IMR-90 (cell line): ENCODE measurements around the gene CDKAL1. TPM values are rescaled to one million over a fixed set of nuclear protein-coding genes. Genes with fewer than 3 reads are reported as not detected.

ENCODE experiments used
- ATAC-seq: fragments of 200-7000 bp; cut with Tn5 transposase; 2 replicates; pipeline ENCODE4 v1.9.1; 2020; ENCODE audit warnings: low read depth, mild to moderate bottlenecking, moderate library complexity
- BruUV-seq: library from RNA; stranded (reverse); fragments of 400-500 nt; replicated peaks from 2 replicates; lab custom pipeline; 2021; lab: Mats Ljungman, UMichigan
- CTCF ChIA-PET: fragments of 300-600 bp; formaldehyde crosslinking; extraction: SDS; loops from one replicate; lab custom pipeline; 2021; ENCODE audit warnings: antibody characterized with exemption; lab: Yijun Ruan, JAX
- POLR2A ChIA-PET: fragments of 300-600 bp; sonication (Branson Sonifier 250); formaldehyde crosslinking; loops from one replicate; lab custom pipeline; 2022; ENCODE audit warnings: antibody characterized with exemption; ENCODE audit not compliant: unreplicated experiment; lab: Charles Lee
- DNase-seq: peaks from one replicate; pipeline ENCODE4 v3.0.0; 2013
- H2AFZ ChIP-seq: replicated peaks from 2 replicates; pipeline ENCODE3; 2013; ENCODE audit warnings: low read length, mild to moderate bottlenecking; ENCODE audit not compliant: poor library complexity
- H2AK5ac ChIP-seq: 2 replicates; pipeline ENCODE4 v1.6.1; 2013; ENCODE audit warnings: low read depth, low read length, inconsistent platforms
- H2AK9ac ChIP-seq: replicated peaks from 2 replicates; pipeline ENCODE3; 2013; ENCODE audit warnings: mild to moderate bottlenecking, low read depth, low read length, moderate library complexity; ENCODE audit not compliant: poor library complexity
- H2BK120ac ChIP-seq: 2 replicates; pipeline ENCODE4 v1.6.1; 2013; ENCODE audit warnings: low read depth, low read length, inconsistent platforms
- H2BK15ac ChIP-seq: 3 replicates; pipeline ENCODE4 v1.6.1; 2013; ENCODE audit warnings: low read depth, low read length, inconsistent platforms
- H2BK20ac ChIP-seq: 2 replicates; pipeline ENCODE4 v1.6.1; 2013; ENCODE audit warnings: low read depth, mild to moderate bottlenecking, inconsistent platforms, low read length, moderate library complexity
- H2BK5ac ChIP-seq: 2 replicates; pipeline ENCODE4 v1.6.1; 2013; ENCODE audit warnings: mild to moderate bottlenecking, low read depth, low read length, inconsistent platforms; ENCODE audit not compliant: poor library complexity, severe bottlenecking
- H3K14ac ChIP-seq: replicated peaks from 2 replicates; pipeline ENCODE4 v1.6.1; 2013; ENCODE audit warnings: low read depth, low read length, inconsistent platforms
- H3K18ac ChIP-seq: 2 replicates; pipeline ENCODE4 v1.6.1; 2013; ENCODE audit warnings: low read depth, low read length, control low read depth
- H3K23ac ChIP-seq: 2 replicates; pipeline ENCODE4 v1.6.1; 2013; ENCODE audit warnings: low read depth, low read length, inconsistent platforms
- H3K27ac ChIP-seq: 2 replicates; pipeline ENCODE4 v1.5.1; 2013; ENCODE audit warnings: mild to moderate bottlenecking, control low read depth, low read length; ENCODE audit not compliant: insufficient read depth
- H3K27me3 ChIP-seq: 2 replicates; pipeline ENCODE4 v1.6.1; 2013; ENCODE audit warnings: low read length; ENCODE audit not compliant: control insufficient read depth, insufficient read depth
- H3K36me3 ChIP-seq: 2 replicates; pipeline ENCODE4 v1.6.1; 2013; ENCODE audit warnings: low read length, mixed read lengths; ENCODE audit not compliant: control insufficient read depth, insufficient read depth
- H3K4ac ChIP-seq: 2 replicates; pipeline ENCODE4 v1.6.1; 2013; ENCODE audit warnings: low read depth, low read length, inconsistent platforms
- H3K4me1 ChIP-seq: 2 replicates; pipeline ENCODE4 v1.6.1; 2013; ENCODE audit warnings: low read length, mixed read lengths; ENCODE audit not compliant: control insufficient read depth, insufficient read depth
- H3K4me2 ChIP-seq: 2 replicates; pipeline ENCODE4 v1.6.1; 2013; ENCODE audit warnings: low read depth, mild to moderate bottlenecking, control low read depth, low read length, moderate library complexity
- H3K4me3 ChIP-seq: 2 replicates; pipeline ENCODE4 v1.5.1; 2013; ENCODE audit warnings: low read depth, mild to moderate bottlenecking, control low read depth, low read length, moderate library complexity; ENCODE audit not compliant: insufficient read depth
- H3K56ac ChIP-seq: 2 replicates; pipeline ENCODE4 v1.6.1; 2013; ENCODE audit warnings: low read length, inconsistent platforms; ENCODE audit not compliant: insufficient read depth; ENCODE audit errors: extremely low read depth
- H3K79me1 ChIP-seq, 2 experiments: 2 replicates each; pipeline ENCODE4 v1.6.1; 2013; ENCODE audit warnings: low read length in 2 of 2, inconsistent platforms in 1 of 2, low read depth in 1 of 2
- H3K9ac ChIP-seq: 2 replicates; pipeline ENCODE4 v1.6.1; 2013; ENCODE audit warnings: low read depth, low read length, control low read depth
- H3K9me1 ChIP-seq: 2 replicates; pipeline ENCODE4 v1.6.1; 2013; ENCODE audit warnings: low read length, inconsistent platforms; ENCODE audit not compliant: insufficient read depth
- H3K9me3 ChIP-seq: 2 replicates; pipeline ENCODE4 v1.6.1; 2013; ENCODE audit warnings: low read length; ENCODE audit not compliant: control insufficient read depth, insufficient read depth
- H4K20me1 ChIP-seq: 2 replicates; pipeline ENCODE4 v1.6.1; 2013; ENCODE audit warnings: low read length, inconsistent platforms; ENCODE audit not compliant: insufficient read depth
- H4K5ac ChIP-seq: 2 replicates; pipeline ENCODE4 v1.6.1; 2013; ENCODE audit warnings: mild to moderate bottlenecking, low read depth, low read length, control low read depth
- H4K8ac ChIP-seq, 2 experiments: 2 replicates each; pipeline ENCODE4 v1.6.1; 2013; ENCODE audit warnings: low read depth in 2 of 2, low read length in 2 of 2, control low read depth in 1 of 2, inconsistent platforms in 1 of 2
- H4K91ac ChIP-seq: 2 replicates; pipeline ENCODE4 v1.6.1; 2013; ENCODE audit warnings: low read depth, low read length, inconsistent platforms; ENCODE audit not compliant: insufficient read depth
- FOS ChIP-seq: fragments of 150-350 bp; IDR thresholded peaks from 2 replicates; pipeline ENCODE4 v1.6.1; 2016; ENCODE audit warnings: low read depth, low read length
- NFE2L2 ChIP-seq: fragments of 150-350 bp; IDR thresholded peaks from 2 replicates; pipeline ENCODE4 v1.6.1; 2016; ENCODE audit warnings: low read depth, mild to moderate bottlenecking, low read length
- RCOR1 ChIP-seq: IDR thresholded peaks from 2 replicates; pipeline ENCODE4 v1.6.1; 2012; ENCODE audit warnings: mild to moderate bottlenecking, low read length, improper control_type of control experiment; ENCODE audit not compliant: insufficient replicate concordance
- whole genome bisulfite sequencing, 2 experiments: methylation state at CpG; one replicate each; pipeline versions ENCODE4 v1.1.5 to v1.1.7; 2013; ENCODE audit warnings: missing lambda C conversion rate in 2 of 2; ENCODE audit not compliant: insufficient read length in 1 of 2; ENCODE audit errors: extremely low coverage in 2 of 2; 5-methylcytosine and 5-hydroxymethylcytosine counted together
- dilution Hi-C: fragments of 300-500 bp; cut with HindIII; formaldehyde crosslinking; loops from one replicate; pipeline ENCODE4 v1.14.3; 2018; ENCODE audit warnings: low sequenced_read_pairs; ENCODE audit not compliant: unreplicated experiment
- in situ Hi-C: fragments of 300-500 bp; cut with MboI; formaldehyde crosslinking; loops from 3 replicates; pipeline ENCODE4 v1.14.3; 2019; ENCODE audit warnings: low sequenced_read_pairs, inconsistent platforms, mixed read lengths
- intact Hi-C: fragments of 100-400 bp; cut with micrococcal nuclease; formaldehyde crosslinking; loops from 2 replicates; pipeline ENCODE4 v1.10.0; 2022
- polyA plus RNA-seq, 3 experiments: library from polyadenylated mRNA; depleted of rRNA; stranded (reverse); fragments of >200 nt; gene quantifications; 2 replicates each; pipeline ENCODE4 v1.2.3, GENCODE V29; 2012; ENCODE audit warnings: low replicate concordance in 1 of 3
- total RNA-seq: library from RNA; depleted of rRNA; stranded (reverse); fragments of >200 nt; gene quantifications from 2 replicates; pipeline ENCODE4 v1.2.3, GENCODE V29; 2012

CDKAL1 gene
- total and polyA plus RNA-seq, 2 of the 4 experiments (the other 2 are of a cell fraction), result 3.7 to 13.1 TPM

- Histone ChIP-seq H3K18ac (no peak overlapping the region), H3K36me3 (no peaks in the 10 kb centered on the region), H3K9me1 (no peaks in the 10 kb centered on the region), H3K27me3 (no peaks in the 10 kb centered on the region), H4K8ac (no peak overlapping the region), H3K56ac (no peak overlapping the region), H3K23ac (no peak overlapping the region), H3K4me2 (no peak overlapping the region), H4K20me1 (no peaks in the 10 kb centered on the region), H4K91ac (no peak overlapping the region), H2BK120ac (no peak overlapping the region), H3K9ac (no peak overlapping the region), H3K14ac (no peak overlapping the region), H3K4me3 (no peak overlapping the region), H3K9me3 (peaks cover 3% of the 10 kb centered on the region; the same call in 1 of the 2 replicates), H2AK5ac (no peak overlapping the region), H3K79me1 (no peaks in the 10 kb centered on the region), H2BK20ac (no peak overlapping the region), H2AFZ (no peak overlapping the region), H3K4me1 (no peaks in the 10 kb centered on the region), H4K5ac (no peak overlapping the region), H2BK5ac (no peak overlapping the region), H3K27ac (no peak overlapping the region), H3K4ac (no peak overlapping the region), H2AK9ac (no peak overlapping the region), H2BK15ac (no peak overlapping the region)
- no TSS peak for BruUV-seq
- ATAC-seq (no peak), DNase-seq (no peak)
- in situ Hi-C loops, result no loop called here
- intact Hi-C loops, result no loop called here
- ChIA-PET CTCF (no interaction called here), POLR2A (no interaction called here)
- TF ChIP-seq NFE2L2 (no peak), FOS (no peak), RCOR1 (no peak)
- dilution Hi-C loops, result no loop called here
- no CpG with 5 or more reads among the region's 3 CpGs for WGBS, 2 experiments
Measured at GRCh38 chr6:21213492-21213891, 679.2 kb downstream of the CDKAL1 start.
